GM12875 (cell line): Measurements from ENCODE around the gene RAB1B.
"Not testable (repeated sequence)": the region's sequence is repeated elsewhere in the genome, so short reads cannot be mapped to it uniquely, and the experiment has no call there.

Source experiments
- H3K4me3 ChIP-seq: one replicate; pipeline ENCODE4 v1.5.1; 2011; ENCODE audit warnings: low read depth, low read length, control low read depth
- CTCF ChIP-seq: IDR thresholded peaks from 2 replicates; pipeline ENCODE4 v1.5.1; 2011; ENCODE audit warnings: low read depth, mild to moderate bottlenecking, control low read depth, inconsistent platforms, low read length, moderate library complexity, borderline replicate concordance; ENCODE audit not compliant: insufficient read depth

RAB1B gene

DNA sequence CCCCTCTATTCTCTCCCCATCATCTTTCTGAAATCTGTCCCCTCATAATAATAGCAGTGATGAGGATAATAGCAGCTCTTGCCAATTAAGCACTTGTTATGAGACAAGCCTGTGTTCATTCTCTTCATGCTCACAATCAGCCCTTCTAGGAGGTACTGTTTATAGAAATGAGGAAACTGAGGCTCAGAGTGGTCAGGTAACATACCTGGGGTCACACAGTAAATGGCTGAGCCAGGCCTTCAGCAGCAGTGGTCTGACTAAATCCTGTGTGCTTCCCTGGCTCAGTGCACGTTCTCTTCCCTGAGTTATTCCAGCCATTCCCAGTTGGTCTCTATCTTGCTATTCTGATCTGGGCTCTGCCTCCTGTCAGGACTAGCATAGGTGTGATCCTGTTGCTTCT, 5.8 kb downstream of the RAB1B start:
- no peak overlapping the region for H3K4me3 ChIP-seq
- TF ChIP-seq CTCF = no peak

DNA sequence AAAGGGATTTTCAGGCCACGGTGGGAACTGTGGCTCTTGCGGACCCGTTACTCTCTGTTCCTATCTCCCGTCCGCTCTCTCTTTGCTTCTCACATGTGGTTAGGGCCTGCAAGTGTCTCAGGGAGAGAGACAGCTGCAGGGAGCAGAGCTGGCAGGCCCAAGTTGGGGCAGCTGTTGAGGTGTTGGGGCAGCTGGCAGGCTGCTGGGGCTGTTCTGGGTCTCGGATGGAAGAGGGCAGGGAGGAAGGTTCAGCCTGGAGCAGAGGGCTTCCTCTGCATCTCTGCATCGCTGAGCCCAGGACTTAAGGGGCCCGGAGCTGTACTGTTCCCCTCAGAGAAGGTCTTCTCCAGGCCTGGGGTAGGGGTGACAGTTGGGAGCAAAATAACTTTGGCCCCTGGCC, 7.0 kb downstream of the RAB1B start:
- H3K4me3 ChIP-seq = no peak overlapping the region
- TF ChIP-seq CTCF = no peak

DNA sequence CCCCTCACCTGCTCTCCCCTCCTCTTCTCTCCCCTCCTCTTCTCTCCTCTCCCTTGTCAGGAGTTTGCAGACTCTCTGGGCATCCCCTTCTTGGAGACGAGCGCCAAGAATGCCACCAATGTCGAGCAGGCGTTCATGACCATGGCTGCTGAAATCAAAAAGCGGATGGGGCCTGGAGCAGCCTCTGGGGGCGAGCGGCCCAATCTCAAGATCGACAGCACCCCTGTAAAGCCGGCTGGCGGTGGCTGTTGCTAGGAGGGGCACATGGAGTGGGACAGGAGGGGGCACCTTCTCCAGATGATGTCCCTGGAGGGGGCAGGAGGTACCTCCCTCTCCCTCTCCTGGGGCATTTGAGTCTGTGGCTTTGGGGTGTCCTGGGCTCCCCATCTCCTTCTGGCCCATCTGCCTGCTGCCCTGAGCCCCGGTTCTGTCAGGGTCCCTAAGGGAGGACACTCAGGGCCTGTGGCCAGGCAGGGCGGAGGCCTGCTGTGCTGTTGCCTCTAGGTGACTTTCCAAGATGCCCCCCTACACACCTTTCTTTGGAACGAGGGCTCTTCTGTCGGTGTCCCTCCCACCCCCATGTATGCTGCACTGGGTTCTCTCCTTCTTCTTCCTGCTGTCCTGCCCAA, 7.7 kb downstream of the RAB1B start:
- no peak for TF ChIP-seq CTCF
- no peak overlapping the region for H3K4me3 ChIP-seq

- H3K4me3 ChIP-seq = not testable (repeated sequence)
Observed at GRCh38 chr11:66276619-66277018, 8.2 kb downstream of the RAB1B start.

DNA sequence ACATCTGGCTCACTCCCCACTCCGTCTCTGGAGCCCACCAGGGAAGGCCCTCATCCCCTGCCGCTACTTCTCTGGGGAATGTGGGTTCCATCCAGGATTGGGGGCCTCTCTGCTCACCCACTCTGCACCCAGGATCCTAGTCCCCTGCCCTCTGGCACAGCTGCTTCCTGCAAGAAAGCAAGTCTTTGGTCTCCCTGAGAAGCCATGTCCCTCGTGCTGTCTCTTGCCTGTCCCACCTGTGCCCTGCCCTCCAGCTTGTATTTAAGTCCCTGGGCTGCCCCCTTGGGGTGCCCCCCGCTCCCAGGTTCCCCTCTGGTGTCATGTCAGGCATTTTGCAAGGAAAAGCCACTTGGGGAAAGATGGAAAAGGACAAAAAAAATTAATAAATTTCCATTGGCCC, 8.6 kb downstream of the RAB1B start:
- not testable (repeated sequence) for H3K4me3 ChIP-seq

- no peak within 1 kb of the TSS for H3K4me3 ChIP-seq
- no peak for TF ChIP-seq CTCF
Observed at GRCh38 chr11:66277471-66278362, 9.3 kb downstream of the RAB1B start, which contains the start of gene CNIH2. CNIH2 (plus strand) TSS chr11:66278175; CDS start chr11:66278457, 282 bp downstream.

- H3K4me3 ChIP-seq = no peak overlapping the region
- TF ChIP-seq CTCF = no peak
Observed at GRCh38 chr11:66278363-66279091, 10.1 kb downstream of the RAB1B start.

DNA sequence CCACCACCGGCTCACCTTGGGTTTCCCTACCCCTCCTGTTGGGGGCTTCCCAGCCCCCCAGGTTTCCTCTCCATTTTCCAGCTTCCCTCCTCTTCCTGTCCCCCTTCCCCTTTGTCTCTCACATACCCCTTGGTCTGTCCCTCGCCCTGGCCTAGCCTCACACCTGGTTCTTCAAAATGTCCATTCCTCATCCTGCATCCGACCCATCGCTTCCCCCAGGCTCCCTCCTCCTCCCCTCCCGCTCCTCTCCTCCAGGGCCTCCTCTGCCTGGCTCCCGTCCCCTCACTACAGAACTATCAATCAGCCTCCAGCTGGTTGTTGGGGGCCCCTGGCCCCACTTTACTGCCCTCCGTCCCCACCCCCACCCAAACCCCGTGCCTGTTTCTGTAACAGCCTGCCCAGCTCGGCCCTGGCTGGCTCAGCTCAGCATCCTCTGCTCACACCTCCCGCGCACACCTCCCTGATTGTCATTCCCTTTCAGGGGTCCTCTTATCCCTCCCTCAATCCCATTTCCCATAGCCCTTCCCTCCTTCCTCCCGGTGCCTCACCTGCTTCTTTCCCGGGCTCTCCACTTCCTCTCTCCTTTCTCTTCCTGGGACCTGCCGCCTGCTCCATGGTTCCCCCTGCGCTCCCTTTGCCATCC, 10.8 kb downstream of the RAB1B start:
- no peak for TF ChIP-seq CTCF
- no peak overlapping the region for H3K4me3 ChIP-seq
